Uterus (tissue), 2 donors: ENCODE measurements around the gene TRAF4.

ENCODE experiments used
- POLR2A ChIP-seq, 2 donors: fragments of 450-650 bp; IDR thresholded peaks; one replicate each; pipeline ENCODE4 v1.6.1; 2016; ENCODE audit warnings: antibody characterized with exemption in 2 of 2, mild to moderate bottlenecking in 1 of 2, moderate library complexity in 1 of 2
- TF ChIP-seq, protein P1 (sequence below), 4 experiments: fragments of 200-600 bp in 2 of 4; fragments of 450-650 bp in 2 of 4; sonication (generic) in 2 of 4; IDR thresholded peaks; one replicate each; pipeline ENCODE4 v1.5.1; 2016 to 2019; ENCODE audit warnings: antibody characterized with exemption in 4 of 4, mild to moderate bottlenecking in 2 of 4, moderate library complexity in 1 of 4

GRCh38 chr17:28755486-28755885 is 11.7 kb downstream of the TRAF4 start:
- TF ChIP-seq, protein P1, sequence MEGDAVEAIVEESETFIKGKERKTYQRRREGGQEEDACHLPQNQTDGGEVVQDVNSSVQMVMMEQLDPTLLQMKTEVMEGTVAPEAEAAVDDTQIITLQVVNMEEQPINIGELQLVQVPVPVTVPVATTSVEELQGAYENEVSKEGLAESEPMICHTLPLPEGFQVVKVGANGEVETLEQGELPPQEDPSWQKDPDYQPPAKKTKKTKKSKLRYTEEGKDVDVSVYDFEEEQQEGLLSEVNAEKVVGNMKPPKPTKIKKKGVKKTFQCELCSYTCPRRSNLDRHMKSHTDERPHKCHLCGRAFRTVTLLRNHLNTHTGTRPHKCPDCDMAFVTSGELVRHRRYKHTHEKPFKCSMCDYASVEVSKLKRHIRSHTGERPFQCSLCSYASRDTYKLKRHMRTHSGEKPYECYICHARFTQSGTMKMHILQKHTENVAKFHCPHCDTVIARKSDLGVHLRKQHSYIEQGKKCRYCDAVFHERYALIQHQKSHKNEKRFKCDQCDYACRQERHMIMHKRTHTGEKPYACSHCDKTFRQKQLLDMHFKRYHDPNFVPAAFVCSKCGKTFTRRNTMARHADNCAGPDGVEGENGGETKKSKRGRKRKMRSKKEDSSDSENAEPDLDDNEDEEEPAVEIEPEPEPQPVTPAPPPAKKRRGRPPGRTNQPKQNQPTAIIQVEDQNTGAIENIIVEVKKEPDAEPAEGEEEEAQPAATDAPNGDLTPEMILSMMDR (IDR thresholded peaks at IDR 0.05) = no peak
- no peak for TF ChIP-seq POLR2A (IDR thresholded peaks at IDR 0.05)
